H1 (cell line): ENCODE results near the gene CAMK2B. TPM values are rescaled to one million over a fixed set of nuclear protein-coding genes. Genes with fewer than 3 reads are reported as not detected.

Source experiments
- CBX5 ChIP-seq: fragments of 300-800, 300-1000 bp; sonication (generic); IDR thresholded peaks from 2 replicates; pipeline ENCODE4 v1.7.1; 2016; ENCODE audit warnings: antibody characterized with exemption, low read length, low read depth
- EGR1 ChIP-seq: IDR thresholded peaks from 2 replicates; pipeline ENCODE4 v1.6.1; 2011; ENCODE audit warnings: low read depth, low read length, borderline replicate concordance
- EZH2 ChIP-seq: fragments of 200-600 bp; sonication (generic); IDR thresholded peaks from 2 replicates; pipeline ENCODE4 v1.7.1; 2012; ENCODE audit warnings: low read depth, mild to moderate bottlenecking, moderate library complexity, low read length, inconsistent platforms; ENCODE audit not compliant: severe bottlenecking
- RXRA ChIP-seq: IDR thresholded peaks from 2 replicates; pipeline ENCODE4 v1.6.1; 2011; ENCODE audit warnings: low read depth, mild to moderate bottlenecking, low read length, moderate library complexity; ENCODE audit not compliant: insufficient read depth
- SAP30 ChIP-seq: fragments of 300-600 bp; sonication (generic); IDR thresholded peaks from 2 replicates; pipeline ENCODE4 v1.7.1; 2012; ENCODE audit warnings: low read length, moderate library complexity, mild to moderate bottlenecking, inconsistent platforms; ENCODE audit not compliant: insufficient read depth, insufficient replicate concordance
- SIN3A ChIP-seq, 2 experiments: IDR thresholded peaks in 1 of 2; conservative IDR thresholded peaks in 1 of 2; 2 replicates each; pipeline ENCODE4 v1.6.1; 2011 to 2012; ENCODE audit warnings: low read length in 2 of 2, improper control_type of control experiment in 1 of 2, low read depth in 1 of 2, mild to moderate bottlenecking in 1 of 2
- TAF1 ChIP-seq: IDR thresholded peaks from 2 replicates; pipeline ENCODE4 v1.6.1; 2011; ENCODE audit warnings: mild to moderate bottlenecking, low read depth, low read length
- TAF7 ChIP-seq: optimal IDR thresholded peaks from 2 replicates; pipeline ENCODE3; 2011; ENCODE audit warnings: low read depth, mild to moderate bottlenecking, inconsistent platforms, low read length, moderate library complexity, borderline replicate concordance
- TCF12 ChIP-seq: IDR thresholded peaks from 2 replicates; pipeline ENCODE4 v1.6.1; 2011; ENCODE audit warnings: low read depth, mild to moderate bottlenecking, low read length
- polyA plus RNA-seq, 7 experiments: library from polyadenylated mRNA; depleted of rRNA in 3 of 7; stranded (reverse) in 5 of 7; unstranded in 2 of 7; fragments of >200 nt in 5 of 7; fragments of 200-250 nt in 2 of 7; gene quantifications; 1 replicate in 5 of 7; 2 replicates in 1 of 7; 4 replicates in 1 of 7; pipeline versions ENCODE4 v1.2.1 to v1.2.3, GENCODE V29; 2011 to 2013; ENCODE audit warnings: missing spikeins in 2 of 7, mixed read lengths in 2 of 7
- total RNA-seq: library from RNA; stranded (reverse); fragmentation: NEBNext Ultra II Directional; extraction: Animal tissue kit (Norgen Biotek cat#: 25700); gene quantifications from 2 replicates; pipeline ENCODE4 v1.2.1, GENCODE V29; 2021
- TF ChIP-seq, protein P1 (sequence below): IDR thresholded peaks from 2 replicates; pipeline ENCODE4 v1.6.1; 2012; ENCODE audit warnings: inconsistent platforms

The CAMK2B gene
- total and polyA plus RNA-seq, 2 of the 8 experiments (the other 6 are each of a cell fraction or from before 2014, with no cell fraction given), result 0.05 to 0.15 TPM

DNA sequence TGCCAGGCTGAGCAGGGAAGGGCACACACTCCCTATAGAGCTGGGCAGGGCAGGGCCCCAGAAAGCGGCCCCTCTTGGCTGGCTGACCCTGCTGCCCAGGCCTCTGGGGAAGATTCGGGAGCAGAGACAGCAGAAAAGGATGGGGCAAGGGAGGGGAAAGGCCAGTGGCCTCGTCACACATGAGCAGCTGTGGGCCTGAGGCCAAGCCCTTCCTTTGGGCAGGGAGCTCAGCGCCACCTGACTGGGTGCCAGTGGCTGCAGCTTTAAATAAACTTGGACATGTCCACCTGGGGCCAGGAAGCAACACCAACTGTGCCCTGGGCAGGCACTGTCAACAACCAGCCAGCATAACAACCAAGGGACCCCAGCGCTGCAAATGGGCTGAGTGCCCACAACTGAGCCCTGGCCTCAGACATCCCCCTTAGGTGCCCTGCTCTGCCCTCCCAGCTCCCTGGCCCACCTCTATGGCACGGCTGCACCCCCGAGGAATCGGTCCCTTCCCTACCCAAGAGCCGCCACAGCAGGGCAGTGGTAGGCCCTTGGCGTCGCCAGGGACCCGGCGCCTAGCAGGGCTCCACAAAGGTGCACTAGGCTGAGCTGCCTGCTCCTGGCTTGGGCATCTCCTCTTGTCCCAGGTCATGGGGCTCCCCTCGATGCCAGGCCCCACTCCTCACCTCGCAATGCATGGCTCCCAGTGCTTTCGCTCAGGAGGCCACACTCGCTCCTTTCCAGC lies 2.6 kb downstream of the CAMK2B start (continued):
- TF ChIP-seq TAF7 (no peak), EZH2 (no peak), TCF12 (no peak), SAP30 (no peak), TAF1 (no peak), EGR1 (no peak), CBX5 (no peak), RXRA (no peak), SIN3A (conservative IDR thresholded peaks at IDR 0.05 in 1 of 2, IDR thresholded peaks at IDR 0.05 in 1 of 2; ENCODE audit: low read depth in 1 of 2, low read length in 2 of 2) (no peak)
- TF ChIP-seq, protein P1, sequence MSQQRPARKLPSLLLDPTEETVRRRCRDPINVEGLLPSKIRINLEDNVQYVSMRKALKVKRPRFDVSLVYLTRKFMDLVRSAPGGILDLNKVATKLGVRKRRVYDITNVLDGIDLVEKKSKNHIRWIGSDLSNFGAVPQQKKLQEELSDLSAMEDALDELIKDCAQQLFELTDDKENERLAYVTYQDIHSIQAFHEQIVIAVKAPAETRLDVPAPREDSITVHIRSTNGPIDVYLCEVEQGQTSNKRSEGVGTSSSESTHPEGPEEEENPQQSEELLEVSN, result no peak
